CD4-positive, alpha-beta T cell (primary cell): ENCODE data around the gene MRPS24. TPM values are rescaled to one million over a fixed set of nuclear protein-coding genes. Genes with fewer than 3 reads are reported as not detected.

Experiments
- ATAC-seq: fragments of 200-7000 bp; cut with Tn5 transposase; one replicate; pipeline ENCODE4 v1.10.0; 2022; ENCODE audit warnings: mild to moderate bottlenecking; ENCODE audit not compliant: poor library complexity
- CTCF ChIA-PET: fragments of 350-600 bp; sonication (Branson Sonifier 250); formaldehyde crosslinking; loops from one replicate; lab custom pipeline; 2021; ENCODE audit warnings: antibody characterized with exemption, inconsistent platforms; lab: Charles Lee
- POLR2A ChIA-PET: fragments of 350-600 bp; sonication (Branson Sonifier 250); formaldehyde crosslinking; loops from one replicate; lab custom pipeline; 2021; ENCODE audit warnings: antibody characterized with exemption, inconsistent platforms; lab: Charles Lee
- DNase-seq, 14 experiments: peaks; one replicate each; pipeline ENCODE4 v3.0.0-alpha.2; 2013 to 2020; ENCODE audit warnings: mixed read lengths in 2 of 14
- H3K27ac ChIP-seq, 2 donors: one replicate each; pipeline versions ENCODE4 v1.5.1 to v1.7.0; 2013; ENCODE audit warnings: low read length in 2 of 2, low read depth in 1 of 2, mild to moderate bottlenecking in 1 of 2
- H3K27me3 ChIP-seq, 2 experiments: 1 replicate in 1 of 2; 2 replicates in 1 of 2; pipeline versions ENCODE4 v1.6.1 to v1.7.0; 2013; ENCODE audit warnings: low read length in 2 of 2, control low read depth in 1 of 2, mild to moderate bottlenecking in 1 of 2, moderate library complexity in 1 of 2; ENCODE audit not compliant: insufficient read depth in 2 of 2, control insufficient read depth in 1 of 2
- H3K36me3 ChIP-seq: one replicate; pipeline ENCODE4 v1.6.1; 2013; ENCODE audit warnings: low read length, control low read depth; ENCODE audit not compliant: insufficient read depth
- H3K4me1 ChIP-seq: one replicate; pipeline ENCODE4 v1.6.1; 2013; ENCODE audit warnings: low read length, control low read depth; ENCODE audit not compliant: insufficient read depth
- H3K4me3 ChIP-seq: one replicate; pipeline ENCODE4 v1.5.1; 2013; ENCODE audit warnings: mild to moderate bottlenecking, low read length, moderate library complexity
- H3K9me3 ChIP-seq, 2 experiments: 1 replicate in 1 of 2; 2 replicates in 1 of 2; pipeline versions ENCODE4 v1.6.1 to v1.7.0; 2013; ENCODE audit warnings: low read length in 2 of 2, mild to moderate bottlenecking in 2 of 2, control low read depth in 1 of 2, moderate library complexity in 1 of 2; ENCODE audit not compliant: control insufficient read depth in 1 of 2, insufficient read depth in 1 of 2
- H3K27ac Mint-ChIP-seq: one replicate; pipeline ENCODE4 v1.8.0; 2020; ENCODE audit warnings: mixed read lengths
- H3K27me3 Mint-ChIP-seq: one replicate; pipeline ENCODE4 v1.8.0; 2021; ENCODE audit warnings: mixed read lengths
- H3K36me3 Mint-ChIP-seq: one replicate; pipeline ENCODE4 v1.8.0; 2021; ENCODE audit warnings: low read depth, mixed read lengths
- H3K4me1 Mint-ChIP-seq: one replicate; pipeline ENCODE4 v1.8.0; 2021; ENCODE audit warnings: low read depth, mixed read lengths
- H3K4me3 Mint-ChIP-seq: one replicate; pipeline ENCODE4 v1.8.0; 2020; ENCODE audit warnings: mild to moderate bottlenecking, mixed read lengths
- H3K9me3 Mint-ChIP-seq: one replicate; pipeline ENCODE4 v1.8.0; 2020; ENCODE audit warnings: mixed read lengths
- CTCF ChIP-seq: fragments of 200-600 bp; IDR thresholded peaks from one replicate; pipeline ENCODE4 v1.8.0; 2022; ENCODE audit warnings: antibody characterized with exemption, mild to moderate bottlenecking
- intact Hi-C, 2 experiments: fragments of 100-400 bp; cut with DNase I in 1 of 2; cut with micrococcal nuclease in 1 of 2; formaldehyde crosslinking; loops; one replicate each; pipeline versions ENCODE4 v1.15.1 to v1.9.0; 2023 to 2025; cut with DNase I, micrococcal nuclease
- total RNA-seq, 174 experiments: library from RNA in 2 of 174; stranded (reverse) in 2 of 174; gene quantifications; one replicate each; pipeline ENCODE4 v1.2.3 and lab custom pipeline; 2021 to 2026

The MRPS24 gene
- total RNA-seq, 2 experiments from 2014 or later = 63.1 to 69.7 TPM

DNA sequence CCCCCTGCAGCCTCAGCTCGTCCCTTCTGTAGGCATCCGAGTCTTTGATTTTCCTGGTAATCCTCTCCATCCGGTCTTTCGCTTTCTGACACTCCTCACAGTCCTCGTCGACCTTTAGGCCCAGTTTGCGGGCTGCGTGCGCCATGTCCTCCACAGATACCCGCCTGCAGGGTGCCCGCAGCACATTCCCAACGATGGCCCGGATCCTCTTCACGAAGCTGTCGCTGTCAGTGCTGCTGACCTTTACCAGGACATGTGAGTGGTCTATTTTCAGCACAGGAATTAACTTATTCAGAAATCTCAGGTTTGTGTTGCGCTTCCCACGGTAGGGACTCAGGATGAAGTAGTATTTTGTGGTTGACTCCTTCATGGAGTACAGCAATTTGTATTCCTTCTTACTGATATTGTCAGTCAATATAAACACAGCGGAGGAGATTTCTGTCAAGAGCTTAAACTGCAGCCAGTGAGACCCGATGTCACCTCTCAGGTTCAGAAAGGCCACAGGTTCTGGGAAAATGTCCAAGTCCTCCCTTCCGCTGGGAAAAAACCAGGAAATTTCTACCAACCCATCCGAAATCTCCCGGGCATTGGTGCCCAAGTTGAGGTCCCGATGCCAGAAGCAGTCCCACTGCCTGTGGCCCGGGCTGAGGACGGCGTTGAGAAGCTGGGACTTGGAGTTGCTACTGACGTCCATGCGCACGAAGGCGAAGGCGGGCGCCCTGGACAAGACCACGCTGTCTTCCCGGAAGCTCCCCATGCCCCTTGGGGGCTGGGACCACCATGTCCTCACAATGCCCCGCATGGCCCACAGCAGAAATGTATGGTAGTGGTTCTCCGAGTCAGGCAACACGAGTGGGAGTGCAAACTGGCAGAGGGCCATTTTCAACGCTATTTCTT is 8.9 kb upstream of the MRPS24 start:
- Histone ChIP-seq H3K4me3 (no peak overlapping the region), H3K9me3 (no peaks in the 10 kb centered on the region), H3K27me3 (no peaks in the 10 kb centered on the region), H3K36me3 (peaks cover 64% of the 10 kb centered on the region), H3K4me1 (no peaks in the 10 kb centered on the region), H3K27ac (no peak overlapping the region)
- DNase-seq = no peak
- intact Hi-C loops = loop anchor here in 1 of 2 experiments (10.0 kb wide), 1 partner anchor 247 kb away; the partner anchor contains the start of gene POLD2
- H3K27me3 Mint-ChIP-seq = no peaks in the 10 kb centered on the region
- no peak for ATAC-seq
- no peak overlapping the region for H3K4me3 Mint-ChIP-seq
- peaks cover 76% of the 10 kb centered on the region for H3K36me3 Mint-ChIP-seq
- ChIA-PET POLR2A (no interaction called here), CTCF (no interaction called here)
- H3K9me3 Mint-ChIP-seq = no peaks in the 10 kb centered on the region
- no peak overlapping the region for H3K27ac Mint-ChIP-seq
- no peak for TF ChIP-seq CTCF
- no peaks in the 10 kb centered on the region for H3K4me1 Mint-ChIP-seq

DNA sequence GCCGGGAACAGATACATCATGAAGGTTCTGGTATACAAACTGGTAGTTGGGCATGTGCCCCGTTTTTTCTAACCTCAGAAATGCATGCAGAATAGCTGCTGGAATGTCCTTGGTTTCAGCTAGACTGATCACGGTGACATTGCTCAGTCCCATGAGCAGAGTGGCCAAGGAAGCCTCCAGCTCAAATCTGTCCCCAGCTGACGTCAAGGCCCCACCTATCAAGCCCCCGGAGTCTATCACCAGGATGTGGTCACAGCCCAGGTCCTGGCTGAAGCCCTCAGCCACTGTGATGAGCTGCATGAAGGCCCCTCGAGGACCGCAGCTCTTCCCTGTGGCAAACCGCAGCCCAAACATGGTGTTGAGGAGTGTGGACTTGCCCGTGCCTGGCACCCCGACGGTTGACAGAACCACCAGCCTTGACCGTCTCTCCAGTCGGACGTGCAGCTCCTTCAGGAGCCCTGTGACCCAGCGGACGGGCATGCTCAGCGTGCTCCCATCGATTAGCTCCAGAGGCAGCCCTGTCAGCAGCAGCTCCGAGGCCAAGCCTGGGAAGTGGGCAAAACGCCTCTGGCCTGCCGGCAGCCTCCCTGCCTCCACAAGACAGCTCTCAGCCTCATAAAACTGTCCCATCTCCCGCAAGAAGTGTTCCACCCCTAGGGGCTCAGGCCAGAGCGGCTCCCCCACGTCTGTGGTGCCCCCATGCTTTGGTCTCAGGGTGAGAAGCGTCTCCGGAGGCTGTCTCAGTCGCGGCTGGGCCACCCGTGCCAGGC is 7.8 kb upstream of the MRPS24 start:
- no peak for ATAC-seq
- H3K27ac ChIP-seq = no peak overlapping the region
- no peak for TF ChIP-seq CTCF

DNA sequence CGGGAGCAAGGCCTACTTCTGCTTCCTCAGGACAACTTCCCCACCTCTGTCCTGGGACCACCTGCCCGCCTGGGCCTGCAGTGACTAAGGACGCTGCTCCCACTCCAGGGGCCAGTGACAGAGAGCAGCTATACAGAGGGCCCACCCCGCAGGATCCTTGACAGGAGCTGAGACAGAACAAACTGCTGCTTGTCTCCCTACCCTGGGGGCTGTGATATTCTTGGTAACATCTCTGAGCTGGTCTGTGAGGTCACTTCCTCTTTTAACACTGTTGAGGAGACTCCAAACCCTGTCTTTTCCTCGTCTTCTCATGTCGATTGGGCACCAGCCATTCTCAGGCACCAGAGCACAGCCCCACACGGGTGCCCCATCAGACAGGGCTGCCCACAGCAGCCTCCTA is 6.9 kb upstream of the MRPS24 start:
- TF ChIP-seq CTCF = no peak
- POLR2A ChIA-PET = interaction anchor here (0.9 kb wide), 1 partner anchor 26 kb away, joined by 4 read pairs; no protein-coding TSS in a partner anchor

More for the DNA sequence above, 7.8 kb upstream of the MRPS24 start:
- no peak overlapping the region for H3K4me3 Mint-ChIP-seq
- Histone ChIP-seq H3K36me3 (peaks cover 61% of the 10 kb centered on the region), H3K27me3 (no peaks in the 10 kb centered on the region), H3K9me3 (no peaks in the 10 kb centered on the region), H3K4me3 (no peak overlapping the region), H3K4me1 (no peaks in the 10 kb centered on the region)
- intact Hi-C loops = loop anchor here in 1 of 2 experiments (10.0 kb wide), 1 partner anchor 248 kb away; the partner anchor contains the start of gene POLD2
- peaks cover 75% of the 10 kb centered on the region for H3K36me3 Mint-ChIP-seq
- no peaks in the 10 kb centered on the region for H3K9me3 Mint-ChIP-seq
- CTCF ChIA-PET = no interaction called here
- no peaks in the 10 kb centered on the region for H3K27me3 Mint-ChIP-seq
- no peaks in the 10 kb centered on the region for H3K4me1 Mint-ChIP-seq
- H3K27ac Mint-ChIP-seq = no peak overlapping the region
- DNase-seq = no peak
- POLR2A ChIA-PET = interaction anchor here (0.6 kb wide), 1 partner anchor 48 kb away, joined by 3 read pairs; no protein-coding TSS in a partner anchor

More for the DNA sequence above, 6.9 kb upstream of the MRPS24 start:
- intact Hi-C loops = loop anchor here in 1 of 2 experiments (10.0 kb wide), 1 partner anchor 249 kb away; the partner anchor contains the start of gene POLD2
- H3K36me3 Mint-ChIP-seq = peaks cover 67% of the 10 kb centered on the region
- no peak overlapping the region for H3K4me3 Mint-ChIP-seq
- H3K27me3 Mint-ChIP-seq = no peaks in the 10 kb centered on the region
- no peak overlapping the region for H3K4me3 ChIP-seq
- H3K9me3 ChIP-seq = no peaks in the 10 kb centered on the region
- H3K4me1 ChIP-seq = no peaks in the 10 kb centered on the region
- DNase-seq (peak in 1 of 14 experiments; percentile 17), ATAC-seq (no peak)
- CTCF ChIA-PET = no interaction called here
- no peak overlapping the region for H3K27ac Mint-ChIP-seq
- no peak overlapping the region for H3K27ac ChIP-seq
- H3K36me3 ChIP-seq = peaks cover 55% of the 10 kb centered on the region
- H3K9me3 Mint-ChIP-seq = no peaks in the 10 kb centered on the region
- no peaks in the 10 kb centered on the region for H3K4me1 Mint-ChIP-seq
- H3K27me3 ChIP-seq = no peaks in the 10 kb centered on the region
